Lower leg skin (tissue), 3 donors: ENCODE measurements around the gene NAALADL2.

Experiments
- CTCF ChIP-seq, 3 donors: fragments of 450-650 bp; IDR thresholded peaks; one replicate each; pipeline ENCODE4 v1.5.1; 2016; ENCODE audit warnings: antibody characterized with exemption in 3 of 3, mild to moderate bottlenecking in 3 of 3, moderate library complexity in 2 of 3
- POLR2A ChIP-seq, 2 donors: fragments of 450-650 bp; IDR thresholded peaks; one replicate each; pipeline ENCODE4 v1.6.1; 2016 to 2017; ENCODE audit warnings: antibody characterized with exemption in 2 of 2, mild to moderate bottlenecking in 1 of 2, moderate library complexity in 1 of 2

GRCh38 chr3:175486255-175486654 is 627.1 kb downstream of the NAALADL2 start:
- TF ChIP-seq POLR2A (IDR thresholded peaks at IDR 0.05) (no peak), CTCF (IDR thresholded peaks at IDR 0.05) (no peak)
